HG03457 (cell line): ENCODE results near the gene XKR3.
"Not testable (repeated sequence)": the region's sequence is repeated elsewhere in the genome, so short reads cannot be mapped to it uniquely, and the experiment has no call there.

Source experiments
- ATAC-seq: cut with Tn5 transposase; IDR thresholded peaks from one replicate; pipeline ENCODE4 v1.9.1; 2021; ENCODE audit warnings: moderate number of reproducible peaks; ENCODE audit not compliant: unreplicated experiment

XKR3 gene

GRCh38 chr22:16806401-16806800 lies 18.8 kb downstream of the XKR3 start:
- no peak for ATAC-seq

GRCh38 chr22:16804882-16805281 lies 20.3 kb downstream of the XKR3 start:
- ATAC-seq: no peak

- no peak for ATAC-seq
Measured at GRCh38 chr22:16803255-16803917, 21.8 kb downstream of the XKR3 start.

GRCh38 chr22:16801571-16801970 lies 23.6 kb downstream of the XKR3 start:
- ATAC-seq: no peak

GRCh38 chr22:16801088-16801487 lies 24.1 kb downstream of the XKR3 start:
- no peak for ATAC-seq

GRCh38 chr22:16800358-16800757 lies 24.9 kb downstream of the XKR3 start:
- no peak for ATAC-seq

GRCh38 chr22:16795504-16795903 lies 29.7 kb downstream of the XKR3 start:
- not testable (repeated sequence) for ATAC-seq

GRCh38 chr22:16793831-16794230 lies 31.4 kb downstream of the XKR3 start:
- ATAC-seq: no peak

GRCh38 chr22:16789860-16790493 lies 35.2 kb downstream of the XKR3 start:
- no peak for ATAC-seq

GRCh38 chr22:16783930-16784354 lies 41.3 kb downstream of the XKR3 start:
- no peak for ATAC-seq

- no peak for ATAC-seq
Measured at GRCh38 chr22:16783453-16783852, 41.8 kb downstream of the XKR3 start.

GRCh38 chr22:16781764-16782329 lies 43.4 kb downstream of the XKR3 start:
- ATAC-seq: no peak

GRCh38 chr22:16781074-16781763 lies 44.0 kb downstream of the XKR3 start:
- ATAC-seq: no peak

- no peak for ATAC-seq
Measured at GRCh38 chr22:16777284-16777924, 47.8 kb downstream of the XKR3 start.

GRCh38 chr22:16776080-16776479 lies 49.1 kb downstream of the XKR3 start:
- no peak for ATAC-seq

GRCh38 chr22:16774911-16775500 lies 50.2 kb downstream of the XKR3 start:
- no peak for ATAC-seq

- not testable (repeated sequence) for ATAC-seq
Measured at GRCh38 chr22:16771569-16771968, 53.6 kb downstream of the XKR3 start.

- not testable (repeated sequence) for ATAC-seq
Measured at GRCh38 chr22:16767927-16768326, 57.3 kb downstream of the XKR3 start.

GRCh38 chr22:16762224-16762623 lies 63.0 kb downstream of the XKR3 start:
- not testable (repeated sequence) for ATAC-seq

- ATAC-seq: not testable (repeated sequence)
Measured at GRCh38 chr22:16760416-16760815, 64.8 kb downstream of the XKR3 start.

GRCh38 chr22:16749282-16749681 lies 75.9 kb downstream of the XKR3 start:
- not testable (repeated sequence) for ATAC-seq
